Neural progenitor cell (in vitro differentiated cells): Measurements from ENCODE around the gene CYB5B.

Experiments
- CTCF ChIP-seq: fragments of 200-600 bp; sonication (generic); IDR thresholded peaks from 2 replicates; pipeline ENCODE4 v1.5.1; 2017; ENCODE audit warnings: antibody characterized with exemption, mild to moderate bottlenecking
- EZH2 ChIP-seq: fragments of 200-600 bp; sonication (generic); IDR thresholded peaks from 2 replicates; pipeline ENCODE4 v1.6.1; 2017; ENCODE audit warnings: antibody characterized with exemption, mild to moderate bottlenecking, moderate library complexity
- EZH2phosphoT487 ChIP-seq: fragments of 200-600 bp; sonication (generic); IDR thresholded peaks from 2 replicates; pipeline ENCODE4 v1.6.1; 2017; ENCODE audit warnings: antibody characterized with exemption

GRCh38 chr16:69496376-69496775 is 72.0 kb downstream of the CYB5B start:
- TF ChIP-seq CTCF: no peak
- TF ChIP-seq EZH2phosphoT487: no peak
- no peak for TF ChIP-seq EZH2
